Loucy (cell line): ENCODE results near the gene ALG14.

Source experiments
- H2AFZ ChIP-seq: fragments of 200-600 bp; sonication (generic); 2 replicates; pipeline ENCODE4 v1.6.0; 2016; ENCODE audit warnings: antibody characterized with exemption, mild to moderate bottlenecking, low read length, moderate library complexity
- H3F3A ChIP-seq: fragments of 200-600 bp; 2 replicates; pipeline ENCODE4 v1.6.0; 2016; ENCODE audit warnings: antibody characterized with exemption, low read depth, mild to moderate bottlenecking
- H3K27me3 ChIP-seq: fragments of 200-600 bp; sonication (generic); 2 replicates; pipeline ENCODE4 v1.6.1; 2014; ENCODE audit warnings: low read length, mild to moderate bottlenecking; ENCODE audit not compliant: insufficient read depth, poor library complexity, severe bottlenecking
- H3K36me3 ChIP-seq: fragments of 200-600 bp; sonication (generic); 2 replicates; pipeline ENCODE4 v1.6.1; 2016; ENCODE audit warnings: low read length; ENCODE audit not compliant: insufficient read depth
- H3K4me1 ChIP-seq: fragments of 200-600 bp; sonication (generic); 2 replicates; pipeline ENCODE4 v1.5.1; 2014; ENCODE audit warnings: low read length, mild to moderate bottlenecking; ENCODE audit not compliant: insufficient read depth, poor library complexity, severe bottlenecking
- H3K4me2 ChIP-seq: fragments of 200-600 bp; sonication (generic); 2 replicates; pipeline ENCODE4 v1.6.0; 2014; ENCODE audit warnings: antibody characterized with exemption, low read length, low read depth, mild to moderate bottlenecking; ENCODE audit not compliant: poor library complexity, severe bottlenecking
- H3K4me3 ChIP-seq: fragments of 200-600 bp; sonication (generic); 2 replicates; pipeline ENCODE4 v1.5.1; 2014; ENCODE audit warnings: low read length, mild to moderate bottlenecking, mixed read lengths; ENCODE audit not compliant: poor library complexity, severe bottlenecking
- H3K79me2 ChIP-seq: fragments of 200-600 bp; sonication (generic); 2 replicates; pipeline ENCODE4 v1.6.1; 2014; ENCODE audit warnings: low read length; ENCODE audit not compliant: insufficient read depth
- H3K9ac ChIP-seq: fragments of 200-600 bp; sonication (generic); 2 replicates; pipeline ENCODE4 v1.6.0; 2014; ENCODE audit warnings: mild to moderate bottlenecking, low read depth, low read length, moderate library complexity; ENCODE audit not compliant: poor library complexity, severe bottlenecking
- H3K9me2 ChIP-seq: fragments of 200-600 bp; sonication (generic); replicated peaks from 2 replicates; pipeline ENCODE4 v1.6.1; 2016; ENCODE audit warnings: low read depth, low read length, mixed read lengths
- H3K9me3 ChIP-seq: fragments of 200-600 bp; sonication (generic); 2 replicates; pipeline ENCODE4 v1.6.1; 2014; ENCODE audit warnings: mild to moderate bottlenecking, antibody characterized with exemption, low read length, low read depth; ENCODE audit not compliant: insufficient read depth
- H4K20me1 ChIP-seq: fragments of 200-600 bp; sonication (generic); 2 replicates; pipeline ENCODE4 v1.6.0; 2014; ENCODE audit warnings: antibody characterized with exemption, low read length, mild to moderate bottlenecking; ENCODE audit not compliant: insufficient read depth, poor library complexity, severe bottlenecking
- CTCF ChIP-seq: fragments of 200-600 bp; sonication (generic); conservative IDR thresholded peaks from 2 replicates; pipeline ENCODE4 v1.5.1; 2014; ENCODE audit warnings: mild to moderate bottlenecking, antibody characterized with exemption, low read length
- EZH2phosphoT487 ChIP-seq: fragments of 200-600 bp; IDR thresholded peaks from 2 replicates; pipeline ENCODE4 v1.6.1; 2018; ENCODE audit warnings: antibody characterized with exemption, mild to moderate bottlenecking, moderate library complexity, borderline replicate concordance

The ALG14 gene

GRCh38 chr1:95043141-95043980 lies 29.4 kb downstream of the ALG14 start:
- no peak overlapping the region for H3K4me2 ChIP-seq
- H3K9me2 ChIP-seq = no peaks in the 10 kb centered on the region
- H3K4me3 ChIP-seq = no peak overlapping the region
- peaks cover 3% of the 10 kb centered on the region for H3K4me1 ChIP-seq
- no peak overlapping the region for H3K9ac ChIP-seq
- H3K36me3 ChIP-seq = no peaks in the 10 kb centered on the region
- no peaks in the 10 kb centered on the region for H3K79me2 ChIP-seq
- peak overlapping the region; percentile 50 for H2AFZ ChIP-seq
- H3F3A ChIP-seq = no peaks in the 10 kb centered on the region
- H4K20me1 ChIP-seq = no peaks in the 10 kb centered on the region
- TF ChIP-seq CTCF (peak; percentile 100), EZH2phosphoT487 (no peak)
- H3K9me3 ChIP-seq = no peaks in the 10 kb centered on the region
- no peaks in the 10 kb centered on the region for H3K27me3 ChIP-seq

- Histone ChIP-seq H4K20me1 (no peaks in the 10 kb centered on the region), H3K9me2 (no peaks in the 10 kb centered on the region), H3K4me1 (peaks cover 3% of the 10 kb centered on the region), H3K4me3 (no peak overlapping the region), H3K9ac (no peak overlapping the region), H2AFZ (no peak overlapping the region), H3K9me3 (no peaks in the 10 kb centered on the region), H3K27me3 (no peaks in the 10 kb centered on the region), H3K36me3 (no peaks in the 10 kb centered on the region), H3F3A (no peaks in the 10 kb centered on the region), H3K79me2 (no peaks in the 10 kb centered on the region), H3K4me2 (no peak overlapping the region)
- TF ChIP-seq EZH2phosphoT487 = no peak
- no peak for TF ChIP-seq CTCF
Observed at GRCh38 chr1:95042286-95042685, 30.5 kb downstream of the ALG14 start.

- Histone ChIP-seq H3K36me3 (no peaks in the 10 kb centered on the region), H3K4me1 (peaks cover 3% of the 10 kb centered on the region), H3K4me3 (no peak overlapping the region), H3K27me3 (no peaks in the 10 kb centered on the region), H3K79me2 (no peaks in the 10 kb centered on the region), H2AFZ (no peak overlapping the region), H3F3A (no peaks in the 10 kb centered on the region), H3K9me2 (no peaks in the 10 kb centered on the region), H3K9me3 (no peaks in the 10 kb centered on the region), H3K9ac (no peak overlapping the region), H3K4me2 (no peak overlapping the region), H4K20me1 (no peaks in the 10 kb centered on the region)
- TF ChIP-seq CTCF = peak; percentile 87
- TF ChIP-seq EZH2phosphoT487 = no peak
Observed at GRCh38 chr1:95041491-95042165, 31.1 kb downstream of the ALG14 start.
